MM.1S (cell line): ENCODE measurements around the gene TMEM270.

Source experiments
- CTCF ChIP-seq: fragments of 300-600 bp; sonication (generic); IDR thresholded peaks from 2 replicates; pipeline ENCODE4 v1.5.1; 2016; ENCODE audit warnings: antibody characterized with exemption, low read length, mixed read lengths
- EZH2 ChIP-seq: fragments of 300-600 bp; sonication (generic); optimal IDR thresholded peaks from 2 replicates; pipeline ENCODE3; 2017; ENCODE audit warnings: low read depth, mild to moderate bottlenecking, antibody characterized with exemption, low read length, mixed read lengths

GRCh38 chr7:73832806-73833205 lies 28.2 kb upstream of the TMEM270 start:
- TF ChIP-seq EZH2 (no peak), CTCF (no peak)
